GM23248 (cell line): ENCODE data around the gene CHMP6. TPM values are rescaled to one million over a fixed set of nuclear protein-coding genes. Genes with fewer than 3 reads are reported as not detected.
A peak's percentile ranks its signal among the peaks of the same experiment; 100 is the strongest.

Source experiments
- DNase-seq: peaks from one replicate; pipeline ENCODE4 v3.0.0-alpha.2; 2015
- H2AFZ ChIP-seq: fragments of 200-600 bp; sonication (generic); 2 replicates; pipeline ENCODE4 v1.6.1; 2016; ENCODE audit warnings: antibody characterized with exemption
- H3F3A ChIP-seq: fragments of 200-600 bp; sonication (generic); 2 replicates; pipeline ENCODE4 v1.6.1; 2016; ENCODE audit warnings: mild to moderate bottlenecking, antibody characterized with exemption, mixed run types; ENCODE audit not compliant: insufficient read depth
- H3K27ac ChIP-seq: fragments of 200-600 bp; sonication (generic); 2 replicates; pipeline ENCODE4 v1.5.1; 2016; ENCODE audit warnings: mild to moderate bottlenecking
- H3K27me3 ChIP-seq: fragments of 200-600 bp; sonication (generic); replicated peaks from 2 replicates; pipeline ENCODE4 v1.6.1; 2016; ENCODE audit warnings: mild to moderate bottlenecking; ENCODE audit not compliant: insufficient read depth
- H3K36me3 ChIP-seq: fragments of 200-600 bp; sonication (generic); 2 replicates; pipeline ENCODE4 v1.6.1; 2016; ENCODE audit warnings: low read depth, mild to moderate bottlenecking
- H3K4me1 ChIP-seq: fragments of 200-600 bp; sonication (generic); 2 replicates; pipeline ENCODE4 v1.6.1; 2016; ENCODE audit warnings: mild to moderate bottlenecking; ENCODE audit not compliant: insufficient read depth
- H3K4me2 ChIP-seq: fragments of 200-600 bp; sonication (generic); one replicate; pipeline ENCODE4 v1.6.1; 2016; ENCODE audit warnings: mild to moderate bottlenecking; ENCODE audit not compliant: unreplicated experiment
- H3K4me3 ChIP-seq: fragments of 200-600 bp; sonication (generic); 2 replicates; pipeline ENCODE4 v1.5.1; 2016; ENCODE audit warnings: mild to moderate bottlenecking
- H3K79me2 ChIP-seq: fragments of 200-600 bp; sonication (generic); 2 replicates; pipeline ENCODE4 v1.6.1; 2016; ENCODE audit warnings: mild to moderate bottlenecking; ENCODE audit not compliant: insufficient read depth
- H3K9ac ChIP-seq: fragments of 200-600 bp; sonication (generic); 2 replicates; pipeline ENCODE4 v1.6.1; 2016; ENCODE audit warnings: mild to moderate bottlenecking
- H3K9me2 ChIP-seq: fragments of 200-600 bp; sonication (generic); 2 replicates; pipeline ENCODE4 v1.6.1; 2016; ENCODE audit warnings: mixed run types, mild to moderate bottlenecking, moderate library complexity; ENCODE audit not compliant: insufficient read depth
- H3K9me3 ChIP-seq: fragments of 200-600 bp; sonication (generic); one replicate; pipeline ENCODE4 v1.6.1; 2017; ENCODE audit warnings: low read depth
- H4K20me1 ChIP-seq: fragments of 200-600 bp; sonication (generic); 2 replicates; pipeline ENCODE4 v1.6.0; 2016; ENCODE audit not compliant: insufficient read depth
- EZH2 ChIP-seq: fragments of 200-600 bp; sonication (generic); IDR thresholded peaks from 2 replicates; pipeline ENCODE4 v1.6.1; 2018; ENCODE audit warnings: antibody characterized with exemption, mild to moderate bottlenecking; ENCODE audit not compliant: insufficient read depth, poor library complexity, severe bottlenecking
- EZH2phosphoT487 ChIP-seq: fragments of 200-600 bp; sonication (generic); IDR thresholded peaks from 2 replicates; pipeline ENCODE4 v1.6.1; 2018; ENCODE audit warnings: antibody characterized with exemption, moderate library complexity, mild to moderate bottlenecking, low read depth; ENCODE audit not compliant: insufficient read depth
- WGBS, 2 experiments: methylation state at CpG; one replicate each; pipeline ENCODE4 v1.1.6; 2015 to 2017; ENCODE audit warnings: low lambda C conversion rate in 2 of 2, low coverage in 1 of 2; ENCODE audit errors: missing lambda C conversion rate in 2 of 2; 5-methylcytosine and 5-hydroxymethylcytosine counted together
- in situ Hi-C: fragments of 300-500 bp; cut with MboI; formaldehyde crosslinking; loops from 2 replicates; pipeline ENCODE4 v1.15.0; 2020
- polyA plus RNA-seq: library from polyadenylated mRNA; unstranded; fragments of >200 nt; fragmentation: Nextera tagmentation; extraction: Ambion mirVana; gene quantifications from 2 replicates; pipeline ENCODE4 v1.2.1, GENCODE V29; 2016
- total RNA-seq: library from RNA; depleted of rRNA; stranded (reverse); fragments of >200 nt; shearing (Covaris generic); gene quantifications from 2 replicates; pipeline ENCODE4 v1.2.3, GENCODE V29; 2014

The CHMP6 gene
- total and polyA plus RNA-seq, 2 experiments from 2014 or later, result 14.1 to 34.0 TPM

DNA sequence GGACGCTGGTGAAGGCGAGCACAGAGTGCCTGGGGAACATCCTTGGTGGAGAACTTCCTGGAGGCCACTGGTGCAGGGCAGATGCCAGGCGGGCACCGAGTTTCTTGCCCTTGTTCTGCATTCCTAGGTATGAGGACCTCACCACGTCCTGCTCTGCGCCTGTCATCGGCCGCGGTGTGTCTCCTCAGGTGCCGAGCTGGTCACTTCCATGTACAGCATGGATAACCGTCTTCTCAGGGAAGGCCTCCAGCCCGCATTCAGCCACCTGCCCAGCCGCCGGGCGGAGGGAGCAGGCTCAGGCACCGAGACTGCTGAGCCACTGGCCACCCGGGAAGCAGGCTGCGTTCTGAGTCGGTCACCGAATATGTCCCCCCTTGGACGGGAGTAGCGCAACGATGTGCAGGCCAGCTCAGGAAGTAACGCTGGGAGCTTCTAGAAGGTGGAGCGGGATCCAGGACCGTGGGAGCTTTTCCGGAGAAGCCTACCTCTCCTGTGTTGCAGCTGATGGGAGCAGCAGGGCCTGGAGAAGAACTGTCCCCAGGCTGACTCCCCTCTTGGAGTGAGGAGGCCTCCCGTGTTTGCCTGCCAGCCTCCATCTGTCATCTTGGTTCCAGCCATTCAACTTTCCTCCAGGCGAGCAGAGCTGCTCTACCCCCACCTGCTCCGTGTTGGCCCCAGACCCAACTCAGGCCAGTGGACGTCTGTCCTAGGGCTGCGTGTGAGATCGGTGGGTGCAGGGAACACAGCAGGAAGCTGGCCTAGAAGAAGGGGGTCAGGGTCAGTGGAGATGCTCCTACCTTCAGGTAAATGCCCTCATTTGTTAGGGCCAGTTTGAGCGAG lies 41.2 kb downstream of the CHMP6 start:
- peaks cover 23% of the 10 kb centered on the region for H3K79me2 ChIP-seq
- H2AFZ ChIP-seq, result no peak overlapping the region
- H3K4me1 ChIP-seq, result no peaks in the 10 kb centered on the region; the same call in 1 of the 2 replicates
- TF ChIP-seq EZH2phosphoT487, result no peak
- no peak for TF ChIP-seq EZH2
- no peak for DNase-seq
- no peaks in the 10 kb centered on the region for H3F3A ChIP-seq
- no peak overlapping the region for H3K4me3 ChIP-seq
- WGBS, 2 experiments, result 88 to 90% methylated on average over 33 to 34 of the region's 34 CpGs
- no peaks in the 10 kb centered on the region for H3K9me2 ChIP-seq
- no peak overlapping the region for H3K4me2 ChIP-seq
- no peak overlapping the region for H3K9ac ChIP-seq
- peaks cover 5% of the 10 kb centered on the region for H3K27me3 ChIP-seq
- in situ Hi-C loops, result no loop called here
- H4K20me1 ChIP-seq, result no peaks in the 10 kb centered on the region
- H3K36me3 ChIP-seq, result no peaks in the 10 kb centered on the region
- no peaks in the 10 kb centered on the region for H3K9me3 ChIP-seq
- H3K27ac ChIP-seq, result no peak overlapping the region

DNA sequence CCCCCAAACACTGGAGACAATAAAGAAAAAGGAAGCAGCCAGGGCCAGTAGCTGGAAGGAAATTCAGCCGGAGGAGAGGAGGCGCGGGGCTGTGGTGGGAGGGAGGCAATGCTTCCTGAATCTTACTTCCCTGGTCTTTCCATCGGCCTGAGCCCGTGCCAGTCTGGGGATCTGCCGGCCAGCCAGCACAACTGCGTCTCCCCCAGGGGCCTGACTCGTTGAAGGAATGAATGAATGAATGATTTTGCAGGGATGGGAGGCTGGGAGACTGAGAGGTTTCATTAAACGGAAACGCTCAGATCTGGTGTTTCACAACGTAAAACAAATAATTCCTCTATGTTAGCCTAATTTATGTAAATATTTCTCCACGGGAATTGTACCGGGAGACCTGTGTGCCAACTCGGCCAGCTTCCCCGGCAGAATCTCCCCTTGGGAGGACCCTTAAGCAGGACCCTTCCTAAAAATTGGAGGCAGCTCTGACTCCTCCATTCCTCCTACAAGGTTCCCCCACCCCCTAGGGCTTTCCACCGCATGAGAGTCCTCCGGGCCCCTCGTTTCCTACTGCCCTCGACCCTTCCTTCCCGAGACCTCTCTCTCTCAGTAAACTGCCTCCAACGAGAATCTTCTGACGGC lies 42.0 kb downstream of the CHMP6 start:
- peaks cover 31% of the 10 kb centered on the region for H3K79me2 ChIP-seq
- no peaks in the 10 kb centered on the region; the same call in 1 of the 2 replicates for H3K4me1 ChIP-seq
- H3K4me2 ChIP-seq, result peak overlapping the region; percentile 94
- H2AFZ ChIP-seq, result peak overlapping the region; percentile 70; the same call in 1 of the 2 replicates
- H3F3A ChIP-seq, result no peaks in the 10 kb centered on the region
- no peaks in the 10 kb centered on the region for H3K9me2 ChIP-seq
- TF ChIP-seq EZH2phosphoT487, result no peak
- DNase-seq, result no peak
- H4K20me1 ChIP-seq, result no peaks in the 10 kb centered on the region
- in situ Hi-C loops, result no loop called here
- H3K27ac ChIP-seq, result no peak overlapping the region
- peak overlapping the region; percentile 77 for H3K9ac ChIP-seq
- H3K27me3 ChIP-seq, result no peaks in the 10 kb centered on the region
- WGBS, 2 experiments, result 41 to 43% methylated on average over 21 to 22 of the region's 22 CpGs
- no peaks in the 10 kb centered on the region for H3K9me3 ChIP-seq
- peak overlapping the region; percentile 91 for H3K4me3 ChIP-seq
- no peaks in the 10 kb centered on the region for H3K36me3 ChIP-seq

DNA sequence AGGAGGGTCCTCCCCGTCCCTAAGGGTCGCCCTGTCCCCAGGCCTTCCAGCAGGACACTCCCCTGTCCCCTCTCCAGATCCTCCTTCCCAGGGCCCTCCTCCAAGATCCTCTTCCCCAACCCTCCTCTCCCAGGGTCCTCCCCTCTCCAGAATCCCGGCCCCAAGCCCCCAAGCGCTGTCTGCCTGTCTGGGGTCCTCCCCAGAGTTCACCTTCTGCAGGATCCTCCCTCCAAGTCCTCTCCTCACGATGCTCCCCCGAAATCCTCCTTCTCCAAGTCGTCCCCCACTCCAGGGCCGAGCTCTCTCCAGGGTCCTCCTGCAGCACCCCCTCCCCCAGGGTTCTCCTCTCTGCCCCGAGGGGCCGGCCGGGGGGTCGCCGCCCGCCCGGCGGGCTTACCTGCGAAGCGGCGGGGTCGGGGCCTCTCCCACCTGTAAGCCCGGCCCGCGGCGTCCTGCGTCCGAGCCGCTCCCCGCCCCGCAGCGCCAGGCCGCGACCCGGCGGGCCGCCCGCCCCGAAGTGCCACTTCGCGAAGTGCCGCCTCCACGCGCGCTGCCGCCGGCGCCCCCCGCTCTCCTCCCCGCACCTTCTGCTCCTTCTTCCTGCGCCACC lies 42.6 kb downstream of the CHMP6 start:
- Histone ChIP-seq H4K20me1 (no peaks in the 10 kb centered on the region), H3K4me3 (peak overlapping the region; percentile 91), H3F3A (no peaks in the 10 kb centered on the region), H3K27ac (no peak overlapping the region), H3K27me3 (no peaks in the 10 kb centered on the region), H3K9ac (peak overlapping the region; percentile 77), H3K79me2 (peaks cover 37% of the 10 kb centered on the region), H2AFZ (peak overlapping the region; percentile 70; the same call in 1 of the 2 replicates), H3K9me3 (no peaks in the 10 kb centered on the region), H3K4me1 (no peaks in the 10 kb centered on the region; the same call in 1 of the 2 replicates), H3K36me3 (no peaks in the 10 kb centered on the region), H3K4me2 (peak overlapping the region; percentile 94), H3K9me2 (no peaks in the 10 kb centered on the region)
- in situ Hi-C loops, result no loop called here
- 2 to 12% methylated on average over 8 to 49 of the region's 49 CpGs for WGBS, 2 experiments
- no peak for DNase-seq
- no peak for TF ChIP-seq EZH2
- no peak for TF ChIP-seq EZH2phosphoT487

DNA sequence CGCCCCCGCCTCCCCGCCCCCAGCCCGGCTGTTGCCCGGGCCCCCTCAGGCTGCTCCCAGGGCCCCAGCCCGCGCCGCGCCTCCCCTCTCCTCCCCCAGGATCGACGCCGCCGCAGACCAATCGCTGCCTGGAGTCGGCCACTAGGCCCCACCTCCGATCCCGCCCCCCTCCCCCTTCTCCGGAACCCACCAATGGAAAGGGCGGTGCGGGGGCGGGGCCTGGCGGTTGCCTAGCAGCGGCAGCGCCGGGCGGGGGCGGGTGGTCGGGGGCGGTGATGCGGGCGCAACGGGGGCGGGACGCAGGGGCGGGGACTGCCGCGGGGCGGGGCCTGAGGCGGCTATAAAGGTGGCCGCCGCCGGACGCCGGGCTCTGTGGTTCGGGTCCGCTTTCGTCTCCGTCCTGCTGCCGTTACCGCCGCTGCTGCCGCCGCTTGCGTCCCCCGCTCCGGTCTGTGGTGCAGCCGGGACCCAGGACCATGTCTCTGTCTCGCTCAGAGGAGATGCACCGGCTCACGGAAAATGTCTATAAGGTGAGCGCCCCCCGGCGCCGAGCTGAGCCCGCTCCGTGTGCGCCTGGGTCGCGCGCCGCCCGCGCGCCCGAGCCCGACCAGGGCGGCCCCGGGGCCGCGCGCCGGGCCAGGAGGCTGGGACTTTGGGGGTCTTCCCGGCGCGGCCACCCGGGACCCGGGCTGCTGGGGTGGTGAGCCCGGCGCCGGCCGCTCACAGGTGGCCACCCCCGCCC lies 43.3 kb downstream of the CHMP6 start, which contains the start of gene BAIAP2:
BAIAP2 (plus strand) TSS at position 373 of the 742 bp plus-strand sequence; CDS start at position 477, 104 bp downstream.
- Histone ChIP-seq H4K20me1 (no peaks in the 10 kb centered on the region), H3K4me1 (peaks cover 5% of the 10 kb centered on the region)

More for the DNA sequence above, 43.3 kb downstream of the CHMP6 start, which contains the start of gene BAIAP2:
- Histone ChIP-seq H2AFZ (peak within 1 kb of the TSS; percentile 70; the same call in 1 of the 2 replicates), H3K36me3 (no peaks in the 10 kb centered on the region), H3K79me2 (peaks cover 44% of the 10 kb centered on the region), H3F3A (no peaks in the 10 kb centered on the region; the same call in 1 of the 2 replicates), H3K9ac (peak within 1 kb of the TSS; percentile 77), H3K4me2 (peak within 1 kb of the TSS; percentile 94), H3K27me3 (no peaks in the 10 kb centered on the region), H3K9me2 (no peaks in the 10 kb centered on the region), H3K4me3 (peak within 1 kb of the TSS; percentile 91), H3K9me3 (no peaks in the 10 kb centered on the region), H3K27ac (peak within 1 kb of the TSS; percentile 10; the same call in 1 of the 2 replicates)
- WGBS, 2 experiments, result 1 to 2% methylated on average over 19 to 70 of the region's 92 CpGs
- TF ChIP-seq EZH2, result no peak
- TF ChIP-seq EZH2phosphoT487, result no peak
- in situ Hi-C loops, result no loop called here
- DNase-seq, result peak; percentile 98
